ENCODE measurements around the gene CHD3.
"Not testable (repeated sequence)": the region's sequence is repeated elsewhere in the genome, so short reads cannot be mapped to it uniquely, and the experiment has no call there.

CHD3 gene

DNA sequence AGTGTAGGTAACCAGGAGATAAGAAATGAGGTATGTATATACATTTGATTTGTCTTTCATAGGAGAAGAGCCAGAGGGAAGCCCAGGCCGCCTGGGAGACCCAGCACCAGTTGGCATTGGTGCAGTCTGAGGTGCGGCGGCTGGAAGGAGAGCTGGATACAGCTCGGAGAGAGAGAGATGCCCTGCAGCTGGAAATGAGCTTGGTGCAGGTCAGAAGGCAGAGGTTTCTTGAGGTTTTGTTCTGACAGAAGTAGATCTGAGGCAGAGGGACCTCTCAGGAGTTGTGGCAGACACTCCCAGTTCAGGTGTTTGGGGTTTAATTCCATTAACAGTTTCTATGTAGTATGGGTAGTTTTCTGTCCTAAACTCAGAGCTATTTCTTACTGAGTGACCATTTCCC lies 51.4 kb downstream of the CHD3 start:
- no peak for DNase-seq

GRCh38 chr17:7940743-7941142 lies 52.2 kb downstream of the CHD3 start:
- DNase-seq = no peak

- no peak for DNase-seq
Measured at GRCh38 chr17:7943291-7943690, 54.7 kb downstream of the CHD3 start.

DNA sequence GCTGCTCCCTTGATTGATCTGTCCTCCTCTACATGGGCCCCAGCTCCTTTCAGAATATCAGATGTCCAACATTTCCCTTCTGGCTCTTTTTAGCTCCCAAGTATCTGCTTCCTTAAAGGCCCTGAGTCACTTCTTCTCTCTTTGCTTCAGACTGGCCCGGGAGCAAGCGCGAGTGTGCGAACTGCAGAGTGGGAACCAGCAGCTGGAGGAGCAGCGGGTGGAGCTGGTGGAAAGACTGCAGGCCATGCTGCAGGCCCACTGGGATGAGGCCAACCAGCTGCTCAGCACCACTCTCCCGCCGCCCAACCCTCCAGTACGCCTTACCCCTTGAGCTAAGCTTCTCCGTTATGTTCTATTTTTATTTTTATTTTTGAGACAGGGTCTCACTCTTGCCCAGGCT lies 55.7 kb downstream of the CHD3 start:
- no peak for DNase-seq

- DNase-seq = no peak
Measured at GRCh38 chr17:7945651-7946050, 57.1 kb downstream of the CHD3 start.

DNA sequence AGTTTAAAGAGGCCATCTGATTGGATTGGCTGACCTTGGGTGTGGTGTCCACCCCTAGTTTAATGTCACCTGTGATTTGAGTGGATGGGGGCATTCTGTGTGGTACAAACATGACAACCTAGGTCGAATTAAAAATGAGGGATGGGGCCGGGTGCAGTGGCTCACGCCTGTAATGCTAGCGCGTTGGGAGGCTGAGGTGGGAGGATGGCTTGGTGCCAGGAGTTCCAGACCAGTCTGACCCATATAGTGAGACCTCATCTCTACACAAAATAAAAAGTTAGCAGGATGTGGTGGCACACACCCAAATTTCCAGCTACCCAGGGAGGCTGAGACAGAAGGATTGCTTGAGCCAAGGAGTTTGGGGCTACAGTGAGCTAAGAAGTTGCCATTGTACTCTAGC lies 57.9 kb downstream of the CHD3 start:
- no peak for DNase-seq

DNA sequence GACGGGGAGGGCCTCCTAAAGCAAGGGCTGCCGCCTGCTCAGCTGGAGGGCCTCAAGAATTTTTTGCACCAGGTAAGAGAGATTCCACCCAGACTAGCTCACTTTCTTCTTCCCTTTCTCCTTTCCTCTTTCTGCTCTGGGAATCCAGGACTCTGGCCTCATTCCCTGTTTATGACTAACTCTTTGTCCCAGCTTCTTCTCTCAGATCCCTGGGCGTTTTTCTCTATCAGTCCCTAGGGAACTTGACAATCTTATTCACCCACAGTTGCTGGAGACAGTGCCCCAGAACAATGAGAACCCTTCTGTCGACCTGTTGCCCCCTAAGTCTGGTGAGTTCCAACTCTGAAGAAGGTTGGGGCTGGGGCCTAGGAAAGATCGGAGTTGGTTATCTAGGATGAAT lies 59.1 kb downstream of the CHD3 start:
- DNase-seq = no peak

- DNase-seq = no peak
Measured at GRCh38 chr17:7950578-7950977, 62.0 kb downstream of the CHD3 start.

DNA sequence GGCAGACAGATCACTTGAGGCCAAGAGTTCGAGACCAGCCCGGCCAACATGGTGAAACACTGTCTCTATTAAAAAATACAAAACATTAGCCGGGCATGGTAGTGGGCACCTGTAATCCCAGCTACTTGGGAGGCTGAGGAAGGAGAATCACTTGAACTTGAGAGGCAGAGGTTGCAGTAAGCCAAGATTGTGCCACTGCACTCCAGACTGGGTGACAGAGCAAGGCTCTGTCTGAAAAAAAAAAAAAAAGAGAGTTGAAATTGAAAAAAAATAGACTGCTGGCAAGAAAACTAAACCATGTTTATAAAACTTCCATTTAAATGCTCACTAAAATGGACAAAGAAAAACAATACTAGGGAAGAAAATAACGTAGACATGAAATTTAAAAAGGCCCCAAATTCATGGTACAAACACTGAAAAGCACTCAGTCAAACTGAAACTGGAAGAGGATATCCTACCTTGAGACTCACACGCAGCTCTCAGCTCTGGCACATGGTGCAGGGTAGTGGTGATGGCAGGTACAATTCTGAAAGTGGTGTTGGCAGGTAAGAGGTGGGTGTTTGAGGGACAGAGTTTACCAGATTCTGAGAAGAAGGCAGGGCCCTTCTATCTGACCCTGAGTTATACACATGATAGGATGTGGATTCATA lies 62.7 kb downstream of the CHD3 start:
- no peak for DNase-seq

- not testable (repeated sequence) for DNase-seq
Measured at GRCh38 chr17:7953266-7953665, 64.7 kb downstream of the CHD3 start.

GRCh38 chr17:7955414-7956227 lies 67.0 kb downstream of the CHD3 start:
- DNase-seq = no peak

- no peak for DNase-seq
Measured at GRCh38 chr17:7956228-7956965, 67.8 kb downstream of the CHD3 start.

DNA sequence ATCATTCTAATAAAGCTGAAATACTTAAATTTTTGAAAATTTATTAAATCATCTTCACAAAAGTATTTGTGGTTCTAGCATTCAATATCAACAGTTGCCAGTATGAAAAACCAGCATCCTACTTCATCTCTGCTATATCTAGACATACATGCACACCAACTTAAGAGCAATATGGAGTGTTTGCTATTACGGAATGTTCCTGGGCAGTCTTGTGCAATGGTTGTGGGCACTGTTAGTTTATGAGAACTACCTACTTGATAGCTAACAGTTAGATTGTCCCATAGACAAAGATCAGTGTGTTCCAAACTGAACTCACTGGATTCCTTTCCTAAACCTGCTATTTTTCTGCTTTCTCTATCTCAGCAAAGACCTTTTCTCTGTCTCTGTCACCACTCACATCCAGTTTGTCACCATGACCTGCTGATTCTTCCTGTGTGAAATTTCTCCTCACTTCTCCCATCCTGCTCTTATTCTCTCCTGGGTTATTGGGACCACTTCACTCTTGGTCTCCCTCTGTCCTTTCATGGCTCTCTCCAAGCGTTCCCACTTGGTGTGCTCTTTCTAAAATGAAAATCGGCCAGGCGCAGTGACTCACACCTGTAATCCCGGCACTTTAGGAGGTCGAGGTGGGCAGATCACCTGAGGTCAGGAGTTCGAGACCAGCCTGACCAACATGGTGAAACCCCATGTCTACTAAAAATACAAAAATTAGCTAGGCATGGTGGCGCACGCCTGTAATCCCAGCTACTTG lies 71.1 kb downstream of the CHD3 start:
- no peak for DNase-seq

- no peak for DNase-seq
Measured at GRCh38 chr17:7961421-7961820, 72.8 kb downstream of the CHD3 start.
